ENCODE results near the gene ADGRL2. TPM values are rescaled to one million over a fixed set of nuclear protein-coding genes. Genes with fewer than 3 reads are reported as not detected.

Gene ADGRL2
- total RNA-seq, 2 donors from 2014 or later: 7.4 to 10.5 TPM

DNA sequence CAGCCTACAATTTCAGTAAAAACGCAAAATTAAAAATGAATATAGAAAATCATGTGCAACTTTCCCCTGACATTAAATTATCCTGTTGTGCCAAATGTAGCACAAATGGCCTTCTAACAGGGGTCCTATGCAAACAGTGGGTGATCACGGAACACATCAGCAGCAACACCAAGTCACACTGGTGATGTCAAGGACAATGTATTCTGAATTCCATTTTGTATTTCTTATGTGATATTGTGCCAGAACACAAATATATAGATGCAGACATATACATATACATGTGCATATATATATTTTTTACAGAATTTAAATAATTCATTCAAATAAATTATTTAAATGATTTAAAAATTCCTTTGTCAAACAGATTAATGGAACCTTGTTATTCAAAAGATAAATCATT is 8.6 kb upstream of the ADGRL2 start:
- DNase-seq: no peak
- H3K27me3 ChIP-seq: no peaks in the 10 kb centered on the region

DNA sequence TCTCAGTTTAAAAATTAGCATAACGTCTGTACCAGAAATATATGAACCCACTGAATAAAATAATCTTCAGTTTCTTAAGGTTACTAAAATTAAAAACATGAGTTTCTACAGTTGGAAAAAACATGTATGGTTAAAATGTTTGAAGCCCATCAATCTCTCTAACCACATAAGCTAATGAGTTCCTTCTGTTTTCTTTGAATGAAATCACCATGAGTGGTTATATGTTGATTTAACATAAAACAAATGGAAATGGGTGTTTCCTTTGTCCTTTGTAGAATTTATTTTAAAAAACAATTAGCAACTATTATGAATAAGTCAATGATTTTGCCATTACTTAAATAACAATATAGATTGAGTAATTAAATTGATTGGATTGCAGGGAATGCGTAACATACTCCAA is 3.0 kb upstream of the ADGRL2 start:
- Histone ChIP-seq H3K36me3 (no peaks in the 10 kb centered on the region), H3K9me3 (no peaks in the 10 kb centered on the region), H3K4me1 (peaks cover 2% of the 10 kb centered on the region), H3K27me3 (peaks cover 7% of the 10 kb centered on the region), H3K27ac (no peak overlapping the region), H3K4me3 (no peak overlapping the region), H3K9ac (ENCODE audit: low read depth in 2 of 2, low read length in 2 of 2) (no peak overlapping the region)
- intact Hi-C loops (cut with DNase I): no loop called here
- no peak for DNase-seq
- TF ChIP-seq, protein P1, sequence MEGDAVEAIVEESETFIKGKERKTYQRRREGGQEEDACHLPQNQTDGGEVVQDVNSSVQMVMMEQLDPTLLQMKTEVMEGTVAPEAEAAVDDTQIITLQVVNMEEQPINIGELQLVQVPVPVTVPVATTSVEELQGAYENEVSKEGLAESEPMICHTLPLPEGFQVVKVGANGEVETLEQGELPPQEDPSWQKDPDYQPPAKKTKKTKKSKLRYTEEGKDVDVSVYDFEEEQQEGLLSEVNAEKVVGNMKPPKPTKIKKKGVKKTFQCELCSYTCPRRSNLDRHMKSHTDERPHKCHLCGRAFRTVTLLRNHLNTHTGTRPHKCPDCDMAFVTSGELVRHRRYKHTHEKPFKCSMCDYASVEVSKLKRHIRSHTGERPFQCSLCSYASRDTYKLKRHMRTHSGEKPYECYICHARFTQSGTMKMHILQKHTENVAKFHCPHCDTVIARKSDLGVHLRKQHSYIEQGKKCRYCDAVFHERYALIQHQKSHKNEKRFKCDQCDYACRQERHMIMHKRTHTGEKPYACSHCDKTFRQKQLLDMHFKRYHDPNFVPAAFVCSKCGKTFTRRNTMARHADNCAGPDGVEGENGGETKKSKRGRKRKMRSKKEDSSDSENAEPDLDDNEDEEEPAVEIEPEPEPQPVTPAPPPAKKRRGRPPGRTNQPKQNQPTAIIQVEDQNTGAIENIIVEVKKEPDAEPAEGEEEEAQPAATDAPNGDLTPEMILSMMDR (IDR thresholded peaks at IDR 0.05): no peak

More for the DNA sequence above, 8.6 kb upstream of the ADGRL2 start:
- intact Hi-C loops (cut with DNase I): no loop called here
- Histone ChIP-seq H3K9ac (ENCODE audit: low read depth in 2 of 2, low read length in 2 of 2) (no peak overlapping the region), H3K36me3 (no peaks in the 10 kb centered on the region), H3K4me1 (no peaks in the 10 kb centered on the region), H3K4me3 (no peak overlapping the region), H3K9me3 (no peaks in the 10 kb centered on the region), H3K27ac (no peak overlapping the region)
- TF ChIP-seq, protein P1 (IDR thresholded peaks at IDR 0.05): no peak

DNA sequence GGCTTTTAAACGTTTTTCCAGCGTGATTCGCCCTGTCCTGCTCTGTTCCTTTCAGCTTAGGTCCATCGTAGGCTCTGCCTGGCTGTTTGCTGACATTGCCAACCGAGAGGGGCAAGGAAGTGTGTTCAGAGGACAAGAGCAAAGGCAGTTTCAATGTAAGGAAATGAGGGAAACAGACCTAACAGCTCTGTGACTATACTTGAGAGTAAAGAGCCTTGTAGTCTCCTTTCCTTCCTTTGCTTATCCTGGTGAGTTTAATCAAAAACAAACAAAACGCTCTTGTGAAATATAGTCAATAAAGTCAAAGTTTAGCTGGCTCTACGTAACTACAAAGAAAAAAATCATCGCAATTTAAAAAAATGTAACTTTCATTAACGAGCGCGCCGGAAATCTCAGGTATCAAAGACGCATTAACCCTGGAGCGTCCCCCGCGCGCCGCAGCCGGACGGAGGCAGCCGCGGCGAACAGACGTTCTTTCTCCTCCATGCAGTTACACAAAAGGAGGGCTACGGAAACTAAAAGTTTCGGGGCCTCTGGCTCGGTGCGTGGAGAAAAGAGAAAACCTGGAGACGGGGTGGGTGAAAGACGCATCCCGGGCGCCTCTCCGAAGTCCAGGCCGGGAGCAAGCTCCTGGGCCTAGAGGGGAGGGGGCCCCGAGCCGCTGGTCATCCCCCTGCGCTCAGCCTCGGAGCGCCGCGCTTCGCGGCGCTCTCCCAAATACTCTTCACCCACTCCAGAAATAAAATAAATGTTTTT is 617 bp upstream of the ADGRL2 start:
- peaks cover 6% of the 10 kb centered on the region for H3K4me1 ChIP-seq
- intact Hi-C loops (cut with DNase I): no loop called here
- TF ChIP-seq, protein P1 (IDR thresholded peaks at IDR 0.05): no peak
- H3K36me3 ChIP-seq: no peaks in the 10 kb centered on the region
- peaks cover 16% of the 10 kb centered on the region for H3K27me3 ChIP-seq
- H3K9ac ChIP-seq (ENCODE audit: low read depth in 2 of 2, low read length in 2 of 2): peak overlapping the region in 1 of 2 donors; percentile 51
- H3K9me3 ChIP-seq: no peaks in the 10 kb centered on the region
- DNase-seq: peak; percentile 45
- peak overlapping the region; percentile 53 for H3K4me3 ChIP-seq
- H3K27ac ChIP-seq: peak overlapping the region; percentile 68

DNA sequence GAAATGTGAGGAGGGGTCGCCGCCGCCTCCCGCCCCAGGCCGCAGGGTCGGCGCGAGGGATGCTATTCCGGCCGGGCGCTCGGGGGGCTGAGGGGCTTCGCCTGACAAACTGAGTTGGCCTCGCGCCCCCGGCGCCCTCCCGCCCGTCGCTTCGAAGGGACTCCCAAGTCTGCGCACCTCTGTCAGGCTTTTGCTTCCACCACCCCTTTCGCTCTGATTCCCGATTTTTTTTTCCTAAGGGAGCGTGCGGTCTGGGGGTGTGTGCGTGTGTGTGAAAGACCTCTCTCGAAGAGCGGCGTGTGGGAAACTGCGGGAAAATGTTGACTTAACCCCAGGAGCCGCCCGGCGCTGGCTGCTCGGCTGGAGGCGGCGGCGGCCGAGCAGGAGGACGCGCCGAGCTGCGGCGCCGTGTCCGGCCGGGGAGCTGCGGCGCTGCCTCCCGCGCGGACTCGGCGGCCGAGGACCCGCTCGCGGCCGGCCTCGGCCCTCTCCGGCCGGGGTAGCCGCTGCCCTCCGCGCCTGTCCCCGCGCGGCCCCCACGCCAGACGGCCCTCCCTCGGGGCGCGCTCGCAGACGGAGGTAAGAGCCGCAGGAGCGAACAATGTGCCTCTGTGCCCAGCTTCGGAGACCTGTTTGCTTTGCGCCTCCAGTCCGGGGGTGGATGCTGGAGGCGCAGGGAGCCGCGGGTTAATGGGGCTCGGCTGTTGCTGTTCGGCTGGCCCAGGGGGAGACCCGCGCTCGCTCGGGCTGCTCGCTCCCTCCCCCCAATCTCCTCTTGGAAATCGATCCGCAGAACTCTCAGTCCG is 1.1 kb downstream of the ADGRL2 start:
- intact Hi-C loops (cut with DNase I): no loop called here
- Histone ChIP-seq H3K36me3 (no peaks in the 10 kb centered on the region), H3K27me3 (peaks cover 16% of the 10 kb centered on the region), H3K4me1 (peaks cover 6% of the 10 kb centered on the region), H3K9ac (ENCODE audit: low read depth in 2 of 2, low read length in 2 of 2) (peak overlapping the region; percentile 40 to 58), H3K9me3 (no peaks in the 10 kb centered on the region), H3K27ac (peak overlapping the region; percentile 71), H3K4me3 (peak overlapping the region; percentile 53)
- DNase-seq: peak; percentile 34
- TF ChIP-seq, protein P1 (IDR thresholded peaks at IDR 0.05): no peak

DNA sequence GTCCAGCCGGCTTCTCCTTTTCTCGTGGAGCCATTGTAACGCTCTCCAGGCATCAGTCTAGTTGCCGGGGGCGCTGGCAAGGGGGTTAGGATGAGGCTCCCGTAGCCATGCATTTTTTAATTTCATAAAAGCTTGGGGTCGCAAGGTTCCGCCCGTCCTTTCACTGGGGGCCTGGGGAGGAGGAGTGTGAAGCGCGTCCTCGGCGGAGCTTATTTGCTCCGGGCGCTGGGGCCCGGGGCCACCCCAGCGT is 1.6 kb downstream of the ADGRL2 start:
- Histone ChIP-seq H3K4me1 (peaks cover 6% of the 10 kb centered on the region), H3K27ac (peak overlapping the region; percentile 46), H3K9me3 (no peaks in the 10 kb centered on the region), H3K9ac (ENCODE audit: low read depth in 2 of 2, low read length in 2 of 2) (peak overlapping the region in 1 of 2 donors; percentile 48), H3K36me3 (no peaks in the 10 kb centered on the region), H3K27me3 (peaks cover 16% of the 10 kb centered on the region), H3K4me3 (peak overlapping the region; percentile 53)
- peak; percentile 24 for DNase-seq
- intact Hi-C loops (cut with DNase I): no loop called here
- TF ChIP-seq, protein P1 (IDR thresholded peaks at IDR 0.05): no peak

Measured in colonic mucosa (tissue), 4 donors.